ENCODE measurements around the gene FAM117A.

Gene FAM117A

DNA sequence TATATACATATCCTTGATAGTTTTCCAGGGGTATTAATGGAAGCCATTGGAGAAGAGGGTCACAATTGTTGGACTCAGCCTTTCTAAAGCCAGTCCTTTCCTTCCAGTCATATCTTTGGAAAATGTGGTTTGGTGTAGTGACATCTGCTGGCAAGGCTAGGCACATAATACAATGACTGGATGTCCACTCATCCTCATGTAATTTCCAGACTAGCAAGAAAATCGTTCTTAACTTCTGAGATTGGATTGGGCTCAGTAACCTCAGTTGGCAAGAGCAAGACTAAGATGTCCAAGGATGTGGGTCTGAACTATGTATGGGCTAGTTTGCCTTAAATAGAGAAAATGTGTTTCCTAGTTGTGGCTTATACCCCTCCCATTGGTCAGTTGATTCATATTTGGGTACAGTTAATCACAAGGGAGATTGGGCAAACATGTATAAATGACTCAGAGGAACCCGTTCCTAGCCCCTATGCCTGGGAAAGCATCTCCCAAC lies 15.9 kb upstream of the FAM117A start:
- ChIA-PET POLR2A (ENCODE audit: low non-redundant PET) (no interaction called here), CTCF (no interaction called here)
- H3K27ac ChIP-seq: no peak overlapping the region
- peak; percentile 23 for DNase-seq (ENCODE audit: low spot score)
- TF ChIP-seq, protein P1, sequence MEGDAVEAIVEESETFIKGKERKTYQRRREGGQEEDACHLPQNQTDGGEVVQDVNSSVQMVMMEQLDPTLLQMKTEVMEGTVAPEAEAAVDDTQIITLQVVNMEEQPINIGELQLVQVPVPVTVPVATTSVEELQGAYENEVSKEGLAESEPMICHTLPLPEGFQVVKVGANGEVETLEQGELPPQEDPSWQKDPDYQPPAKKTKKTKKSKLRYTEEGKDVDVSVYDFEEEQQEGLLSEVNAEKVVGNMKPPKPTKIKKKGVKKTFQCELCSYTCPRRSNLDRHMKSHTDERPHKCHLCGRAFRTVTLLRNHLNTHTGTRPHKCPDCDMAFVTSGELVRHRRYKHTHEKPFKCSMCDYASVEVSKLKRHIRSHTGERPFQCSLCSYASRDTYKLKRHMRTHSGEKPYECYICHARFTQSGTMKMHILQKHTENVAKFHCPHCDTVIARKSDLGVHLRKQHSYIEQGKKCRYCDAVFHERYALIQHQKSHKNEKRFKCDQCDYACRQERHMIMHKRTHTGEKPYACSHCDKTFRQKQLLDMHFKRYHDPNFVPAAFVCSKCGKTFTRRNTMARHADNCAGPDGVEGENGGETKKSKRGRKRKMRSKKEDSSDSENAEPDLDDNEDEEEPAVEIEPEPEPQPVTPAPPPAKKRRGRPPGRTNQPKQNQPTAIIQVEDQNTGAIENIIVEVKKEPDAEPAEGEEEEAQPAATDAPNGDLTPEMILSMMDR (conservative IDR thresholded peaks at IDR 0.05; ENCODE audit: low read depth): peak; percentile 47; the same call in 1 of the 2 replicates

DNA sequence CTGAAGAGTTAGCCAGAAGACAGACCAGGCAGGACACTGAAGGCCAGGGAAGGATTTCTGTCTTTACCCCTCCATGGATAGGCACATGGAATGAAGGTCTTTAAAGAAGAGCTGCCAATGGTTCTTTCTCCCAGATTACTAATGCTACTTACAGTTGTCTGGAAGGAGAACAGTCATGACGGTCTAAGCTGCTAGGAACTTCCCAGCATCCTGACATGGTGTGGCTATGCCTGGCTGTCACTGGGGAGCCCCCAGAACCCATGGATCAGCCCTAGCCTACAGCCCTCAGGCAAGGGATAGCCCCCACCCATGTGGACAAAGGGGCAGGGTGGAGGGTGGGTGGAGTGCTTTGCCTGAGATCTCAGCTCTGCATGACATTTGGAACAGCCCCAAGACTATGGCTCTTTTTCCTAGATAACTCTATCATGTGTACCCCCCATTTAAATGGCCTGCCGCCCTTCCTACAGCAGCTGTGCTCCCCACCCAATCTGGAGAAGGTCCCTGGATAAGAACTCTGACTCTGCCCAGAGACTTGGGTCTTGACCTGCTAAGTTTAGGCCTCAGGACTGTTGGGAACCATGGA lies 15.3 kb upstream of the FAM117A start:
- DNase-seq (ENCODE audit: low spot score): no peak
- CTCF ChIA-PET: no interaction called here
- TF ChIP-seq, protein P1 (conservative IDR thresholded peaks at IDR 0.05; ENCODE audit: low read depth): no peak
- H3K27ac ChIP-seq: no peak overlapping the region
- POLR2A ChIA-PET (ENCODE audit: low non-redundant PET): no interaction called here

DNA sequence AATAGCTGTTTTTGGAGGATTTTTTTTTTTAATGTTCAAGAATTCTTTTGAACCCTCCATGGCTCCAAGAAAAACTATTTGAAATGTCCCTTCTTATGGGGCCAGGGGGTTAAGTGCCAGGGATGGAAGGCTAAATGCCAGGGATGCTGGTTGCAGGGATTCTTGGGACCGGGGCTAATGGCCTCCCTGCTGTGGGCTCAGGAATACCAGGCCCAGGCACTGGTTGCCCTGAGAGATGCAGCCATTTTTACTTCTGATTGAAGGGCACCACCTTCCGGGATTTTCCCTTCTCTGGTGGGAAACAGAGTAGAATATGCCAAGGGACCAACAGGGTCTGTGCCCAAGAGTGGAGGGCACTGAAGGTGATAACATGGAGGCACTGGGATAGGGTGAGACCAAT lies 13.6 kb upstream of the FAM117A start:
- no peak for DNase-seq (ENCODE audit: low spot score)
- ChIA-PET CTCF (interaction anchor here (0.6 to 0.7 kb wide), 2 partner anchors 11 to 25 kb away, joined by 3 to 4 read pairs; no protein-coding TSS in a partner anchor), POLR2A (ENCODE audit: low non-redundant PET) (no interaction called here)
- no peak overlapping the region for H3K27ac ChIP-seq
- TF ChIP-seq, protein P1 (conservative IDR thresholded peaks at IDR 0.05; ENCODE audit: low read depth): no peak

DNA sequence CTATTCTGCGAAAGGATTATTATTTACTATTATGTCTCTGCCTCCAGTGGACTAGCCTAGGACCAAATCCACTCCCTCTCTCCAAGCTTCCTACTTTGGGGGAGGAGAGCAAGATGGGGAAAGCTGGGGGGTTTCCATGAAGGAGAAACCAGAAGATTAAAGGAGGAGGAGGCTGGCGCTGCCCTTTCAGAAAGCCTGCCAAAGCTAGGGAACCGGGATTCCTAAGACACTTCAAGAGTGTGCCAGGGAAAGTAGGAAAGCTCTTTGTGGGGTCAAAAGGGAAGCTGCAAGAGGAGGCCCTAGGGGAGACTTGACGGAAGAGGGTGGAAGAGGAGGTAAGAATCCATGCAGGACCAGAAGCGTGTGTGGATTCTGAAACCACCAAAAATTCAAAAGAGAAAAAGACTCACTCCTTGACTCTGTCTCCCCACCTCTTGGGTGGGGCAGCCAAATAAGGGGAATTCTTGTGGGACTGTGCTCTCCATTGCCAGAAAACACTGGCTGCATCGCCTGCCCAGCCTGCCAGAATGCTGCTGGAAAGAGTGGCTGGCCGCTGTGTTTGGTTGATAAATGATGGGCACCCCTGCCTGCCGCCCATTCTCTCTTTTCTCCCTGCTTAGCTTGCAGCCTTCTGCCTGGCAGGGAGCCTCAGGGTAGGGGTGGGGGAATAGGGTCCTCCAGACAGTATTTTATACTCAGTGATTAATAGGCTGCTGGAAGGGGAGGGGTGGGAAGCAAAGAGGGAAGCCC lies 12.8 kb upstream of the FAM117A start:
- CTCF ChIA-PET: interaction anchor here (0.7 to 1.4 kb wide), 3 partner anchors 14 to 211 kb away, joined by 3 to 4 read pairs (median 3); no protein-coding TSS in a partner anchor
- POLR2A ChIA-PET (ENCODE audit: low non-redundant PET): interaction anchor here (0.6 kb wide), 1 partner anchor 201 kb away, joined by 3 read pairs; no protein-coding TSS in a partner anchor
- H3K27ac ChIP-seq: no peak overlapping the region
- no peak for DNase-seq (ENCODE audit: low spot score)
- TF ChIP-seq, protein P1 (conservative IDR thresholded peaks at IDR 0.05; ENCODE audit: low read depth): no peak

DNA sequence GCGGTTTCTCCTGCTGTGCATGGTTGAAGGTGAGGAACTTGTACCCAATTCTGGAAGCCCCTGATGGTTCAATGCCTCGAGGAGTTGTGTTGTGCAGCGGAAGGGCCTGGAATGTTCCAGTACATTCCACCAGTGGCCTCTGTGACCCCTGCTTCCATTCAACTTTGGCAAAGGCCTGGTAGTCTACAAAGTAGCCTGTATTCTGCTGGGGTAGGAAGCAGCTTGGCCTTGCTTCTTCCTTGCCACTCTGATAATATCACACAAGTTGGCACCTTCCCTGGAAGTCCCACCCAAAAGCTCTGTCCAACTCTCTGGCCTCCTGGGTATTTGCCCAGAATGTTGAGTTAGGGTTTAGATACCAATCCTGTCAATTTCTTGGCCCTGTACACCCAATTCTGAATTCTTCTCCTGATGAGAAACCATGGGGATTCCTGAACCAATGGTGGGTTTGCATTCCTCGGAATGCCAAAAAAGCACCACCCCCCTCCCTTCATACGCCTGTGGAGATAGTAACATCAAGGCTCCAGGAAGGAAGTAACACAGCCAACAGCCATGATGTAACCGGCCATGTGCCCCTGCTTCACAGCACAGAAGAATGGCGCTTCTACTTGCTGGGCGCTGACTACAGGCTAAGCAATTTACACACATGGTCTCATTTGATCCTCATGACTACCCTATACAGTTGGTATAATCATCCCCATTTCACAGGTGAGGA lies 11.8 kb upstream of the FAM117A start:
- no peak for DNase-seq (ENCODE audit: low spot score)
- POLR2A ChIA-PET (ENCODE audit: low non-redundant PET): no interaction called here
- TF ChIP-seq, protein P1 (conservative IDR thresholded peaks at IDR 0.05; ENCODE audit: low read depth): no peak
- H3K27ac ChIP-seq: no peak overlapping the region
- CTCF ChIA-PET: interaction anchor here (1.4 kb wide), 1 partner anchor 206 kb away, joined by 4 read pairs; no protein-coding TSS in a partner anchor

DNA sequence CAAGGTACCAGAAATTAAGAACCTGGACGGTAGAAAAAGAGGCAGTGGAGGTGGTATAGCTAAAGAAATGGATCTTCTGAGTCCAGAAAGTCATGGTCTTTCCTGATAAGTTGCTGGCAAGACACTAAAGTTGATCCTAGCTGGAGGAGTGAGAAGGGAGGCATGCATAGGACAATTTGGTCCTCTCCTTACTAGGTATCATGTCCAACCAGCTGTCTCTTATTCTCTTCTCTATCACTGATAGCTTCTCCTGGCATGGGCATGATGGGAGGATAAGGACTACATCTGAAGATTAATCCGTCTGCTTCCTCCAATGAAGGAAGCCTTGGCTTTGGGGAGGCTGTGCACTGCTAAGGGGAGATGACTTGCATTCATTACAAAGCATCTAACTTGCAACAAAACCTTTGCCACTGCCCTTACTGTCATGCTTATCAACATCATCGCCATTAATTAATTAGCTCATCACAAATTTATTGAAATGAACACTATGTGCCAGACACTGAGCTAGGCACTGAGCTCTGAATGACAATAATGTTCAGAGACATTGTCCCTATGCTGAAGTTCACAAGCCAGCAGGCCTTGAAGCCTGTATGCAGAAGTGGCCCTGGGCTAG lies 3.1 kb upstream of the FAM117A start:
- ChIA-PET CTCF (interaction anchor here (0.6 to 1.2 kb wide), 3 partner anchors 11 to 256 kb away, joined by 3 to 4 read pairs (median 3); no protein-coding TSS in a partner anchor), POLR2A (ENCODE audit: low non-redundant PET) (no interaction called here)
- no peak overlapping the region for H3K27ac ChIP-seq
- TF ChIP-seq, protein P1 (conservative IDR thresholded peaks at IDR 0.05; ENCODE audit: low read depth): no peak
- no peak for DNase-seq (ENCODE audit: low spot score)

All from RWPE1 (cell line).